Panc1 (cell line): ENCODE data around the gene MBD6. TPM values are rescaled to one million over a fixed set of nuclear protein-coding genes. Genes with fewer than 3 reads are reported as not detected.

ENCODE experiments used
- ATAC-seq: fragments of 200-7000 bp; cut with Tn5 transposase; 2 replicates; pipeline ENCODE4 v1.9.1; 2020; ENCODE audit warnings: mild to moderate bottlenecking, moderate library complexity
- BruUV-seq: library from RNA; stranded (reverse); fragments of 400-500 nt; replicated peaks from 2 replicates; lab custom pipeline; 2021; lab: Mats Ljungman, UMichigan
- CTCF ChIA-PET: fragments of 300-600 bp; sonication (Branson Sonifier 250); formaldehyde crosslinking; loops from one replicate; lab custom pipeline; 2022; ENCODE audit warnings: antibody characterized with exemption; lab: Charles Lee
- POLR2A ChIA-PET: fragments of 300-600 bp; sonication (Branson Sonifier 250); formaldehyde crosslinking; loops from one replicate; lab custom pipeline; 2022; ENCODE audit warnings: antibody characterized with exemption; lab: Charles Lee
- DNase-seq: peaks from one replicate; pipeline ENCODE4 v3.0.0-alpha.2; 2010; ENCODE audit warnings: low read depth, low spot score
- H3K27ac ChIP-seq: 2 replicates; pipeline ENCODE4 v1.5.1; 2011; ENCODE audit warnings: mild to moderate bottlenecking, low read length, inconsistent platforms
- H3K27me3 ChIP-seq: fragments of 200-500 bp; sonication (Bioruptor generic); 2 replicates; pipeline ENCODE4 v1.6.0; 2014; ENCODE audit warnings: low read length, inconsistent platforms; ENCODE audit not compliant: control insufficient read depth, insufficient read depth
- H3K36me3 ChIP-seq: fragments of 200-500 bp; sonication (Bioruptor generic); 2 replicates; pipeline ENCODE4 v1.5.1; 2014; ENCODE audit warnings: inconsistent platforms, mild to moderate bottlenecking, low read length, moderate library complexity; ENCODE audit not compliant: control insufficient read depth, insufficient read depth
- H3K4me1 ChIP-seq: 2 replicates; pipeline ENCODE4 v1.5.1; 2011; ENCODE audit warnings: inconsistent platforms, mild to moderate bottlenecking, low read length, moderate library complexity; ENCODE audit not compliant: control insufficient read depth, insufficient read depth
- H3K4me3 ChIP-seq, 2 experiments: 2 replicates each; pipeline ENCODE4 v1.5.1; 2011 to 2012; ENCODE audit warnings: low read depth in 2 of 2, low read length in 2 of 2, mild to moderate bottlenecking in 2 of 2, inconsistent platforms in 1 of 2, moderate library complexity in 1 of 2
- H3K9me3 ChIP-seq: fragments of 200-500 bp; sonication (Bioruptor generic); 2 replicates; pipeline ENCODE4 v1.5.1; 2014; ENCODE audit warnings: low read depth, mild to moderate bottlenecking, inconsistent platforms, low read length, moderate library complexity; ENCODE audit not compliant: control insufficient read depth, insufficient read depth
- POLR2AphosphoS5 ChIP-seq: IDR thresholded peaks from 2 replicates; pipeline ENCODE4 v1.6.1; 2012; ENCODE audit warnings: mild to moderate bottlenecking, low read depth, low read length, moderate library complexity
- SIN3A ChIP-seq: IDR thresholded peaks from 2 replicates; pipeline ENCODE4 v1.6.1; 2012; ENCODE audit warnings: low read depth, mild to moderate bottlenecking, low read length, moderate library complexity, borderline replicate concordance; ENCODE audit not compliant: insufficient read depth
- TCF7L2 ChIP-seq: IDR thresholded peaks from 2 replicates; pipeline ENCODE4 v1.6.1; 2011; ENCODE audit warnings: mild to moderate bottlenecking, low read depth, low read length, inconsistent platforms
- in situ Hi-C: cut with HindIII; loops from 2 replicates; pipeline ENCODE4 v1.10.0; 2016; ENCODE audit warnings: low sequenced_read_pairs, low pct_unique_long_range_greater_than_20kb
- intact Hi-C: fragments of 100-400 bp; cut with micrococcal nuclease; formaldehyde crosslinking; loops from one replicate; pipeline ENCODE4 v1.10.0; 2022; ENCODE audit not compliant: unreplicated experiment
- total RNA-seq: library from RNA; stranded (reverse); gene quantifications from one replicate; pipeline ENCODE4 v1.2.1, GENCODE V29; 2021; ENCODE audit not compliant: unreplicated experiment
- TF ChIP-seq, protein P1 (sequence below), 2 experiments: IDR thresholded peaks; 2 replicates each; pipeline ENCODE4 v1.6.1; 2011 to 2012; ENCODE audit warnings: low read depth in 2 of 2, control low read depth in 1 of 2, low read length in 1 of 2, mild to moderate bottlenecking in 1 of 2, moderate library complexity in 1 of 2; ENCODE audit not compliant: insufficient read depth in 1 of 2
- TF ChIP-seq, protein P2 (sequence below): fragments of 450-650 bp; IDR thresholded peaks from 2 replicates; pipeline ENCODE4 v1.5.1; 2017; ENCODE audit warnings: mild to moderate bottlenecking

The MBD6 gene
- total RNA-seq, 1 experiment from 2014 or later = 115 TPM

DNA sequence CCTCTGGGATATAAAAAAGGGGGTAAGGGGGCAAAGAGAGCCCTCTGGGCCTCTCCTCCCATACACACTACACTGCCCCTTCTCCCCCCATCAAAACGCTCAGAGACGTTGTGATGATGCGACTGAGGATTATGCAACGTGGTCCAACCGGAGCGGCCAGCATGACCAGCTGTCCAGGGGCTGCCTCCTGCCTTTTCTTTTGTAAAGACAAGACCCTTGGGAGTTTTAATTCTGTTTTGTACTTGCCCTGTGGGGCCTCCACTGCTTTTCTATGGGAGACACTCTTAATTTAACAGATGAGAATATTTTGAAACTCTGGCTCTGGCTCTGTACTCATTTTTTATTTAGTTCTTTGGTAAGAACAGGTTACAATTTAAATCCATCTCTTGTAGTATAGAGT, 7.2 kb downstream of the MBD6 start:
- BruUV-seq = TSS peak; percentile 62
- no peak for DNase-seq
- CTCF ChIA-PET = no interaction called here
- Histone ChIP-seq H3K4me3 (no peak overlapping the region), H3K9me3 (no peaks in the 10 kb centered on the region), H3K27me3 (no peaks in the 10 kb centered on the region), H3K4me1 (peaks cover 7% of the 10 kb centered on the region; the same call in 1 of the 2 replicates), H3K27ac (no peak overlapping the region; the same call in 1 of the 2 replicates), H3K36me3 (peaks cover 11% of the 10 kb centered on the region)
- TF ChIP-seq POLR2AphosphoS5 = no peak
- no peak for TF ChIP-seq TCF7L2
- TF ChIP-seq, protein P1, sequence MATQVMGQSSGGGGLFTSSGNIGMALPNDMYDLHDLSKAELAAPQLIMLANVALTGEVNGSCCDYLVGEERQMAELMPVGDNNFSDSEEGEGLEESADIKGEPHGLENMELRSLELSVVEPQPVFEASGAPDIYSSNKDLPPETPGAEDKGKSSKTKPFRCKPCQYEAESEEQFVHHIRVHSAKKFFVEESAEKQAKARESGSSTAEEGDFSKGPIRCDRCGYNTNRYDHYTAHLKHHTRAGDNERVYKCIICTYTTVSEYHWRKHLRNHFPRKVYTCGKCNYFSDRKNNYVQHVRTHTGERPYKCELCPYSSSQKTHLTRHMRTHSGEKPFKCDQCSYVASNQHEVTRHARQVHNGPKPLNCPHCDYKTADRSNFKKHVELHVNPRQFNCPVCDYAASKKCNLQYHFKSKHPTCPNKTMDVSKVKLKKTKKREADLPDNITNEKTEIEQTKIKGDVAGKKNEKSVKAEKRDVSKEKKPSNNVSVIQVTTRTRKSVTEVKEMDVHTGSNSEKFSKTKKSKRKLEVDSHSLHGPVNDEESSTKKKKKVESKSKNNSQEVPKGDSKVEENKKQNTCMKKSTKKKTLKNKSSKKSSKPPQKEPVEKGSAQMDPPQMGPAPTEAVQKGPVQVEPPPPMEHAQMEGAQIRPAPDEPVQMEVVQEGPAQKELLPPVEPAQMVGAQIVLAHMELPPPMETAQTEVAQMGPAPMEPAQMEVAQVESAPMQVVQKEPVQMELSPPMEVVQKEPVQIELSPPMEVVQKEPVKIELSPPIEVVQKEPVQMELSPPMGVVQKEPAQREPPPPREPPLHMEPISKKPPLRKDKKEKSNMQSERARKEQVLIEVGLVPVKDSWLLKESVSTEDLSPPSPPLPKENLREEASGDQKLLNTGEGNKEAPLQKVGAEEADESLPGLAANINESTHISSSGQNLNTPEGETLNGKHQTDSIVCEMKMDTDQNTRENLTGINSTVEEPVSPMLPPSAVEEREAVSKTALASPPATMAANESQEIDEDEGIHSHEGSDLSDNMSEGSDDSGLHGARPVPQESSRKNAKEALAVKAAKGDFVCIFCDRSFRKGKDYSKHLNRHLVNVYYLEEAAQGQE (IDR thresholded peaks at IDR 0.05; ENCODE audit: insufficient read depth in 1 of 2, low read depth in 2 of 2, low read length in 1 of 2) = no peak
- TF ChIP-seq SIN3A = no peak
- TF ChIP-seq, protein P2, sequence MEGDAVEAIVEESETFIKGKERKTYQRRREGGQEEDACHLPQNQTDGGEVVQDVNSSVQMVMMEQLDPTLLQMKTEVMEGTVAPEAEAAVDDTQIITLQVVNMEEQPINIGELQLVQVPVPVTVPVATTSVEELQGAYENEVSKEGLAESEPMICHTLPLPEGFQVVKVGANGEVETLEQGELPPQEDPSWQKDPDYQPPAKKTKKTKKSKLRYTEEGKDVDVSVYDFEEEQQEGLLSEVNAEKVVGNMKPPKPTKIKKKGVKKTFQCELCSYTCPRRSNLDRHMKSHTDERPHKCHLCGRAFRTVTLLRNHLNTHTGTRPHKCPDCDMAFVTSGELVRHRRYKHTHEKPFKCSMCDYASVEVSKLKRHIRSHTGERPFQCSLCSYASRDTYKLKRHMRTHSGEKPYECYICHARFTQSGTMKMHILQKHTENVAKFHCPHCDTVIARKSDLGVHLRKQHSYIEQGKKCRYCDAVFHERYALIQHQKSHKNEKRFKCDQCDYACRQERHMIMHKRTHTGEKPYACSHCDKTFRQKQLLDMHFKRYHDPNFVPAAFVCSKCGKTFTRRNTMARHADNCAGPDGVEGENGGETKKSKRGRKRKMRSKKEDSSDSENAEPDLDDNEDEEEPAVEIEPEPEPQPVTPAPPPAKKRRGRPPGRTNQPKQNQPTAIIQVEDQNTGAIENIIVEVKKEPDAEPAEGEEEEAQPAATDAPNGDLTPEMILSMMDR = no peak
- no peak for ATAC-seq
- POLR2A ChIA-PET = no interaction called here
- in situ Hi-C loops = no loop called here
- intact Hi-C loops = no loop called here

DNA sequence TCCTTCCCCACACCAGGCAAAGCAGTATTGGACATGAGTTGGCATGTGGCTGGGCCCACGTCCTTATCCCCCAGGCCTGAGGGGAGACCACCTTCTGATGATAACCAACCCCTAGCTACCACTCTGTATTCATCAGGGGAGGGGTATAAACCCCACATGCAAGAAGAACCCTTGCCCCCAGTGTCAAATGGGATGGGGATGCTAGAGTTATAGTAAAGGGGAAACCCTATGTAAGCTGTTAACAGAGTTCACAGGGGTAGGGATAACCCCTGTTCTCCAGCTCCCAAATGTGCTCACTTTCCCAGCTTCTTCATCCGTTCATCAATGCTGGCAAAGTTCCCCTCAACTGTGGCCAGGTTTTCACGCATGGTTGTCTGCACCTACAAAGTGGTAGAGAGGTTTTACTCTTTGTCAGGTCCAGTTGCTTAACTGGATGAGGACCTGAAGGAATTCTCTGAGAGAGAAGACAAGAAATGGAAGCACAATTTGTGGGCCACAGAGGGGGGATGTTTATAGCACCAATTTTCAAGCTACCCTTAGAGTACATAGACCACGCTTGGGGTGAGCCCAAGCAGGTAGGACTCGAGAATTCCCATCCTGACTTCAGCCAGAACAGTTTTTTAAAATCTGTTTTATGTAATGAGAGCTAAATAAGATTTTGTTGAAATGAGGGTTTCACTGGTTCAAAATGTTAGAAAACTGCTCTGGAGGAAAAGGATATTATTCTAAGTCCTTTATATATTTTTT, 7.9 kb downstream of the MBD6 start:
- POLR2A ChIA-PET = interaction anchor here (0.6 kb wide), 1 partner anchor 42 kb away, joined by 3 read pairs; no protein-coding TSS in a partner anchor
- in situ Hi-C loops = no loop called here
- CTCF ChIA-PET = no interaction called here
- peaks cover 11% of the 10 kb centered on the region for H3K36me3 ChIP-seq
- no peaks in the 10 kb centered on the region for H3K9me3 ChIP-seq
- ATAC-seq (no peak), DNase-seq (no peak)
- H3K27me3 ChIP-seq = no peaks in the 10 kb centered on the region
- H3K4me3 ChIP-seq = no peak overlapping the region
- intact Hi-C loops = no loop called here
- peaks cover 7% of the 10 kb centered on the region; the same call in 1 of the 2 replicates for H3K4me1 ChIP-seq
- peak overlapping the region; percentile 21; the same call in 1 of the 2 replicates for H3K27ac ChIP-seq
- BruUV-seq = no TSS peak
- TF ChIP-seq POLR2AphosphoS5 (no peak; the same call in 1 of the 2 replicates), TCF7L2 (no peak), SIN3A (no peak)
- TF ChIP-seq, protein P1 (IDR thresholded peaks at IDR 0.05; ENCODE audit: insufficient read depth in 1 of 2, low read depth in 2 of 2, low read length in 1 of 2) = no peak
